SK-N-SH treated with all-trans-retinoic acid at 6 μM for 48 hours (cell line): ENCODE data around the gene CARD9.

Experiments
- ATAC-seq: fragments of 200-7000 bp; cut with Tn5 transposase; 3 replicates; pipeline ENCODE4 v1.9.1; 2020; ENCODE audit warnings: mild to moderate bottlenecking, moderate library complexity
- ARNTL ChIP-seq: fragments of 450-650 bp; formaldehyde crosslinking; IDR thresholded peaks from 2 replicates; pipeline ENCODE4 v1.5.0; 2020; ENCODE audit warnings: low read depth, mild to moderate bottlenecking, moderate library complexity, borderline replicate concordance
- BACH2 ChIP-seq: fragments of 250-450 bp; sonication (Bioruptor Pico); IDR thresholded peaks from 2 replicates; pipeline ENCODE4 v1.9.0; 2021; ENCODE audit warnings: mild to moderate bottlenecking, borderline replicate concordance
- CSDC2 ChIP-seq: fragments of 250-450 bp; sonication (Bioruptor Pico); IDR thresholded peaks from 2 replicates; pipeline ENCODE4 v1.5.0; 2020; ENCODE audit warnings: mild to moderate bottlenecking, moderate library complexity
- CSRNP3 ChIP-seq: fragments of 250-450 bp; sonication (Bioruptor Pico); IDR thresholded peaks from 2 replicates; pipeline ENCODE4 v1.5.1; 2021; ENCODE audit warnings: mild to moderate bottlenecking, moderate library complexity
- ESRRG ChIP-seq: fragments of 250-450 bp; sonication (Bioruptor Pico); IDR thresholded peaks from 2 replicates; pipeline ENCODE4 v1.6.1; 2021; ENCODE audit warnings: mild to moderate bottlenecking
- GLIS3 ChIP-seq: fragments of 250-450 bp; sonication (Bioruptor Pico); IDR thresholded peaks from 2 replicates; pipeline ENCODE4 v1.5.0; 2020; ENCODE audit warnings: mild to moderate bottlenecking, moderate library complexity
- ISL1 ChIP-seq: fragments of 250-450 bp; sonication (Bioruptor Pico); IDR thresholded peaks from 2 replicates; pipeline ENCODE4 v2.1.2; 2022; ENCODE audit warnings: mild to moderate bottlenecking, moderate library complexity
- OSR1 ChIP-seq: fragments of 250-450 bp; sonication (Bioruptor Pico); IDR thresholded peaks from 2 replicates; pipeline ENCODE4 v1.8.0; 2022; ENCODE audit warnings: moderate library complexity, mild to moderate bottlenecking, inconsistent platforms
- PATZ1 ChIP-seq: fragments of 250-450 bp; sonication (Bioruptor Pico); IDR thresholded peaks from 2 replicates; pipeline ENCODE4 v1.8.0; 2020; ENCODE audit warnings: mild to moderate bottlenecking, moderate library complexity, borderline replicate concordance
- PPARA ChIP-seq: fragments of 250-450 bp; sonication (Bioruptor Pico); IDR thresholded peaks from 2 replicates; pipeline ENCODE4 v1.5.0; 2020; ENCODE audit warnings: mild to moderate bottlenecking, borderline replicate concordance
- RARB ChIP-seq: fragments of 250-450 bp; sonication (Bioruptor Pico); IDR thresholded peaks from 2 replicates; pipeline ENCODE4 v1.8.0; 2021; ENCODE audit warnings: mild to moderate bottlenecking, moderate library complexity
- SNAI2 ChIP-seq: fragments of 250-450 bp; sonication (Bioruptor Pico); IDR thresholded peaks from 2 replicates; pipeline ENCODE4 v1.5.0; 2020; ENCODE audit warnings: mild to moderate bottlenecking, moderate library complexity
- TCF4 ChIP-seq: fragments of 250-450 bp; sonication (Bioruptor Pico); IDR thresholded peaks from 2 replicates; pipeline ENCODE4 v1.8.0; 2021; ENCODE audit warnings: mild to moderate bottlenecking, moderate library complexity, borderline replicate concordance
- TOX ChIP-seq: fragments of 250-450 bp; sonication (Bioruptor Pico); IDR thresholded peaks from 2 replicates; pipeline ENCODE4 v1.8.0; 2021; ENCODE audit warnings: mild to moderate bottlenecking, moderate library complexity, borderline replicate concordance
- ZC3H10 ChIP-seq: fragments of 250-450 bp; sonication (Bioruptor Pico); IDR thresholded peaks from 2 replicates; pipeline ENCODE4 v1.5.1; 2021; ENCODE audit warnings: mild to moderate bottlenecking, moderate library complexity
- ZFP3 ChIP-seq: fragments of 250-450 bp; sonication (Bioruptor Pico); IDR thresholded peaks from 2 replicates; pipeline ENCODE4 v1.5.0; 2020; ENCODE audit warnings: mild to moderate bottlenecking, moderate library complexity
- ZFP30 ChIP-seq: fragments of 450-650 bp; formaldehyde crosslinking; IDR thresholded peaks from 2 replicates; pipeline ENCODE4 v1.5.0; 2022; ENCODE audit warnings: mild to moderate bottlenecking, moderate library complexity
- ZNF565 ChIP-seq: fragments of 450-650 bp; formaldehyde crosslinking; conservative IDR thresholded peaks from 2 replicates; pipeline ENCODE4 v1.5.0; 2020; ENCODE audit warnings: low read depth, mild to moderate bottlenecking, moderate library complexity
- ZNF70 ChIP-seq: fragments of 450-650 bp; formaldehyde crosslinking; IDR thresholded peaks from 2 replicates; pipeline ENCODE4 v1.5.0; 2020; ENCODE audit warnings: mild to moderate bottlenecking, moderate library complexity
- TF ChIP-seq, protein P1 (sequence below): fragments of 250-450 bp; sonication (Bioruptor Pico); IDR thresholded peaks from 2 replicates; pipeline ENCODE4 v1.5.1; 2020; ENCODE audit warnings: low read depth, mild to moderate bottlenecking, moderate library complexity
- TF ChIP-seq, protein P2 (sequence below): fragments of 250-450 bp; sonication (Bioruptor Pico); IDR thresholded peaks from 2 replicates; pipeline ENCODE4 v1.8.0; 2021; ENCODE audit warnings: low read depth, mild to moderate bottlenecking, moderate library complexity, borderline replicate concordance
- TF ChIP-seq, protein P3 (sequence below): fragments of 250-450 bp; sonication (Bioruptor Pico); IDR thresholded peaks from 2 replicates; pipeline ENCODE4 v1.5.0; 2020; ENCODE audit warnings: mild to moderate bottlenecking, moderate library complexity

CARD9 gene

GRCh38 chr9:136372561-136373299, 739 bp downstream of the CARD9 start (continued):
- TF ChIP-seq ZFP30 (CRISPR knock-in tag), result no peak
- TF ChIP-seq TOX (CRISPR knock-in tag), result no peak
- TF ChIP-seq RARB (CRISPR knock-in tag), result no peak
- no peak for TF ChIP-seq PPARA (CRISPR knock-in tag)

DNA sequence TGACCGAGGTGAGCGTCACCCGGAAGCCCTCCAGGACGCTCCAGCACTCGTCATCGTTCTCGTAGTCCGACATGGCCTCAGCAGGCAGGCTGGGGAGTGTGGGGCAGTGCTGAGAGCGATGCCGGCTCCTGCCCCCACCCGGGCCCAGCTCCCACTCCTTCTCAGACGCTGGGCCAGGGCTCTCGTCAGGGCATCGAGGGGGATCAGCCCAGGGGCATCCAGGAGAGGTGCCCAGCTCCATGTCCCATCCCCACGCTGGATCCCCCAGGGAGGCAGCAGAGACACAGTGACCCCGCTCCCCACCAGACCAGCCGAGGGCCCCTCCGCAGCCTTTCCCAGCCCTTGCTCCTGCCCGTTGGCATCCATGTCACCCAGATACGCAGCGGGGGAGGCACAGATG, 1.5 kb downstream of the CARD9 start:
- ATAC-seq, result no peak
- TF ChIP-seq ZC3H10 (CRISPR knock-in tag) (no peak), OSR1 (CRISPR knock-in tag) (no peak), TCF4 (no peak)

GRCh38 chr9:136371533-136371880, 2.0 kb downstream of the CARD9 start:
- TF ChIP-seq RARB (CRISPR knock-in tag) (no peak), BACH2 (CRISPR knock-in tag) (no peak), PATZ1 (CRISPR knock-in tag) (no peak), OSR1 (CRISPR knock-in tag) (no peak), ZC3H10 (CRISPR knock-in tag) (no peak), CSRNP3 (CRISPR knock-in tag) (no peak), ARNTL (CRISPR knock-in tag) (no peak), ZFP30 (CRISPR knock-in tag) (no peak), ZFP3 (CRISPR knock-in tag) (no peak), ESRRG (CRISPR knock-in tag) (no peak), TOX (CRISPR knock-in tag) (no peak), ISL1 (no peak), ZNF70 (CRISPR knock-in tag) (no peak), GLIS3 (no peak), SNAI2 (no peak), PPARA (CRISPR knock-in tag) (no peak), TCF4 (no peak)
- TF ChIP-seq, protein P1, sequence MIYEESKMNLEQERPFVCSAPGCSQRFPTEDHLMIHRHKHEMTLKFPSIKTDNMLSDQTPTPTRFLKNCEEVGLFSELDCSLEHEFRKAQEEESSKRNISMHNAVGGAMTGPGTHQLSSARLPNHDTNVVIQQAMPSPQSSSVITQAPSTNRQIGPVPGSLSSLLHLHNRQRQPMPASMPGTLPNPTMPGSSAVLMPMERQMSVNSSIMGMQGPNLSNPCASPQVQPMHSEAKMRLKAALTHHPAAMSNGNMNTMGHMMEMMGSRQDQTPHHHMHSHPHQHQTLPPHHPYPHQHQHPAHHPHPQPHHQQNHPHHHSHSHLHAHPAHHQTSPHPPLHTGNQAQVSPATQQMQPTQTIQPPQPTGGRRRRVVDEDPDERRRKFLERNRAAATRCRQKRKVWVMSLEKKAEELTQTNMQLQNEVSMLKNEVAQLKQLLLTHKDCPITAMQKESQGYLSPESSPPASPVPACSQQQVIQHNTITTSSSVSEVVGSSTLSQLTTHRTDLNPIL, result no peak
- TF ChIP-seq, protein P2, sequence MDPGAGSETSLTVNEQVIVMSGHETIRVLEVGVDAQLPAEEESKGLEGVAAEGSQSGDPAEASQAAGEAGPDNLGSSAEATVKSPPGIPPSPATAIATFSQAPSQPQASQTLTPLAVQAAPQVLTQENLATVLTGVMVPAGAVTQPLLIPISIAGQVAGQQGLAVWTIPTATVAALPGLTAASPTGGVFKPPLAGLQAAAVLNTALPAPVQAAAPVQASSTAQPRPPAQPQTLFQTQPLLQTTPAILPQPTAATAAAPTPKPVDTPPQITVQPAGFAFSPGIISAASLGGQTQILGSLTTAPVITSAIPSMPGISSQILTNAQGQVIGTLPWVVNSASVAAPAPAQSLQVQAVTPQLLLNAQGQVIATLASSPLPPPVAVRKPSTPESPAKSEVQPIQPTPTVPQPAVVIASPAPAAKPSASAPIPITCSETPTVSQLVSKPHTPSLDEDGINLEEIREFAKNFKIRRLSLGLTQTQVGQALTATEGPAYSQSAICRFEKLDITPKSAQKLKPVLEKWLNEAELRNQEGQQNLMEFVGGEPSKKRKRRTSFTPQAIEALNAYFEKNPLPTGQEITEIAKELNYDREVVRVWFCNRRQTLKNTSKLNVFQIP (CRISPR knock-in tag), result no peak
- no peak for ATAC-seq

- TF ChIP-seq TOX (CRISPR knock-in tag) (no peak), PPARA (CRISPR knock-in tag) (no peak), GLIS3 (no peak), OSR1 (CRISPR knock-in tag) (no peak)
- TF ChIP-seq, all 23 proteins: peak for 0
- no peak for ATAC-seq
Observed at GRCh38 chr9:136370687-136371532, 2.6 kb downstream of the CARD9 start.

- ATAC-seq, result no peak
- TF ChIP-seq OSR1 (CRISPR knock-in tag) (no peak), ZNF565 (CRISPR knock-in tag) (no peak), CSDC2 (no peak), ISL1 (no peak), ESRRG (CRISPR knock-in tag) (no peak), BACH2 (CRISPR knock-in tag) (no peak), GLIS3 (no peak), ZNF70 (CRISPR knock-in tag) (no peak), SNAI2 (no peak)
- TF ChIP-seq, protein P3, sequence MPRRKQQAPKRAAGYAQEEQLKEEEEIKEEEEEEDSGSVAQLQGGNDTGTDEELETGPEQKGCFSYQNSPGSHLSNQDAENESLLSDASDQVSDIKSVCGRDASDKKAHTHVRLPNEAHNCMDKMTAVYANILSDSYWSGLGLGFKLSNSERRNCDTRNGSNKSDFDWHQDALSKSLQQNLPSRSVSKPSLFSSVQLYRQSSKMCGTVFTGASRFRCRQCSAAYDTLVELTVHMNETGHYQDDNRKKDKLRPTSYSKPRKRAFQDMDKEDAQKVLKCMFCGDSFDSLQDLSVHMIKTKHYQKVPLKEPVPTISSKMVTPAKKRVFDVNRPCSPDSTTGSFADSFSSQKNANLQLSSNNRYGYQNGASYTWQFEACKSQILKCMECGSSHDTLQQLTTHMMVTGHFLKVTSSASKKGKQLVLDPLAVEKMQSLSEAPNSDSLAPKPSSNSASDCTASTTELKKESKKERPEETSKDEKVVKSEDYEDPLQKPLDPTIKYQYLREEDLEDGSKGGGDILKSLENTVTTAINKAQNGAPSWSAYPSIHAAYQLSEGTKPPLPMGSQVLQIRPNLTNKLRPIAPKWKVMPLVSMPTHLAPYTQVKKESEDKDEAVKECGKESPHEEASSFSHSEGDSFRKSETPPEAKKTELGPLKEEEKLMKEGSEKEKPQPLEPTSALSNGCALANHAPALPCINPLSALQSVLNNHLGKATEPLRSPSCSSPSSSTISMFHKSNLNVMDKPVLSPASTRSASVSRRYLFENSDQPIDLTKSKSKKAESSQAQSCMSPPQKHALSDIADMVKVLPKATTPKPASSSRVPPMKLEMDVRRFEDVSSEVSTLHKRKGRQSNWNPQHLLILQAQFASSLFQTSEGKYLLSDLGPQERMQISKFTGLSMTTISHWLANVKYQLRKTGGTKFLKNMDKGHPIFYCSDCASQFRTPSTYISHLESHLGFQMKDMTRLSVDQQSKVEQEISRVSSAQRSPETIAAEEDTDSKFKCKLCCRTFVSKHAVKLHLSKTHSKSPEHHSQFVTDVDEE (CRISPR knock-in tag), result no peak
- TF ChIP-seq, protein P2 (CRISPR knock-in tag), result no peak
Observed at GRCh38 chr9:136370037-136370436, 3.4 kb downstream of the CARD9 start.
